Ramos (cell line): ENCODE results near the gene SERTAD4.

Experiments
- in situ Hi-C: fragments of 300-500 bp; cut with MboI; formaldehyde crosslinking; loops from one replicate; pipeline ENCODE4 v1.14.3; 2022; ENCODE audit warnings: low sequenced_read_pairs; ENCODE audit not compliant: unreplicated experiment

Gene SERTAD4

GRCh38 chr1:210231846-210232510 lies 618 bp upstream of the SERTAD4 start:
- in situ Hi-C loops: no loop called here

- in situ Hi-C loops: no loop called here
Measured at GRCh38 chr1:210233216-210233494, 559 bp downstream of the SERTAD4 start.

GRCh38 chr1:210233495-210234328 lies 1.1 kb downstream of the SERTAD4 start:
- in situ Hi-C loops: no loop called here

- in situ Hi-C loops: no loop called here
Measured at GRCh38 chr1:210234329-210234757, 1.7 kb downstream of the SERTAD4 start.

- in situ Hi-C loops: no loop called here
Measured at GRCh38 chr1:210235363-210236053, 2.9 kb downstream of the SERTAD4 start.

GRCh38 chr1:210236386-210236839 lies 3.8 kb downstream of the SERTAD4 start:
- in situ Hi-C loops: no loop called here

- in situ Hi-C loops: no loop called here
Measured at GRCh38 chr1:210236840-210237409, 4.3 kb downstream of the SERTAD4 start.

GRCh38 chr1:210237479-210237878 lies 4.9 kb downstream of the SERTAD4 start:
- in situ Hi-C loops: no loop called here

- in situ Hi-C loops: no loop called here
Measured at GRCh38 chr1:210237981-210238380, 5.4 kb downstream of the SERTAD4 start.

GRCh38 chr1:210239349-210240111 lies 6.9 kb downstream of the SERTAD4 start:
- in situ Hi-C loops: no loop called here

- in situ Hi-C loops: no loop called here
Measured at GRCh38 chr1:210241121-210241520, 8.5 kb downstream of the SERTAD4 start.

GRCh38 chr1:210244746-210245367 lies 12.3 kb downstream of the SERTAD4 start:
- in situ Hi-C loops: no loop called here

- in situ Hi-C loops: no loop called here
Measured at GRCh38 chr1:210246447-210246846, 13.9 kb downstream of the SERTAD4 start.

GRCh38 chr1:210248341-210248740 lies 15.7 kb downstream of the SERTAD4 start:
- in situ Hi-C loops: no loop called here

GRCh38 chr1:210250665-210250997 lies 18.0 kb downstream of the SERTAD4 start:
- in situ Hi-C loops: no loop called here

- in situ Hi-C loops: no loop called here
Measured at GRCh38 chr1:210250998-210251679, 18.5 kb downstream of the SERTAD4 start.

- in situ Hi-C loops: no loop called here
Measured at GRCh38 chr1:210251680-210252490, 19.3 kb downstream of the SERTAD4 start.

- in situ Hi-C loops: no loop called here
Measured at GRCh38 chr1:210252621-210253051, 20.0 kb downstream of the SERTAD4 start.
